ENCODE data around the gene ING2.

Gene ING2

DNA sequence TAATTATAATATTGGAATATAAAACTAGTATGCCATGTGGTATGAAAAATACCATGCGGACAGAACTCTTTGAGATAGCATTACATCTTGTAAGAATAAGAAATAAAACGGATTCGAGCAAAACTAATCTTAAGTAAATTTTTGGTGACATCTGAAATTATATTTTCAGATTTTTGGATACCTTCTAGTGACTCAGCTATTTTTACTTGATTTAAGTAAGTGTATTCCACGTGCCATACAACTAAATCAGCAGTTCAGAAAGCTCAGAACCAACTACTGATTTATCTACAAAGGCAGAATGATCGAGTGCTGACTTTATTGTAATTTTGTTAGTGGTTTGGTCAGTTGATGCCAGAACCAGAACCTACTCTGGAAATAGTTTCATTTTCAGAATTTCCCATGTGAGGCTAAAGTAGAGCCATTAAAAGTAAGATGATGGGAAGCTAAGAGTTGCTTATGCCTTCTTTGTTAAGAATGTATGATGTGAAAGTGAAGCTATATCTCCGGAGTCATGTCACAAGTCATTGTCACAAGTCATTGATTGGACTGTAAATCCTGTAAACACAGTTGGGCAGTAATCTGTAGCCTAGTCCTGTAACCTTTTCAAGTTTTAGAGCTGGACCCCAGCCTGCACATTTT is 4.0 kb downstream of the ING2 start:
- Histone ChIP-seq H3K9me3 (ENCODE audit: control insufficient read depth, insufficient read depth, low read length) (no peaks in the 10 kb centered on the region), H3K4me1 (ENCODE audit: insufficient read depth, low read length) (peaks cover 10% of the 10 kb centered on the region; the same call in 1 of the 2 replicates), H3K9ac (ENCODE audit: low read depth, low read length) (peak overlapping the region; percentile 5; the same call in 1 of the 2 replicates), H3K36me3 (ENCODE audit: insufficient read depth, low read length) (peaks cover 4% of the 10 kb centered on the region; the same call in 1 of the 2 replicates)

- Histone ChIP-seq H3K9ac (ENCODE audit: low read depth, low read length) (no peak overlapping the region), H3K36me3 (ENCODE audit: insufficient read depth, low read length) (peaks cover 4% of the 10 kb centered on the region; the same call in 1 of the 2 replicates), H3K4me1 (ENCODE audit: insufficient read depth, low read length) (peaks cover 13% of the 10 kb centered on the region; the same call in 1 of the 2 replicates), H3K9me3 (ENCODE audit: control insufficient read depth, insufficient read depth, low read length) (no peaks in the 10 kb centered on the region)
Observed at GRCh38 chr4:183515411-183515810, 10.6 kb downstream of the ING2 start.

DNA sequence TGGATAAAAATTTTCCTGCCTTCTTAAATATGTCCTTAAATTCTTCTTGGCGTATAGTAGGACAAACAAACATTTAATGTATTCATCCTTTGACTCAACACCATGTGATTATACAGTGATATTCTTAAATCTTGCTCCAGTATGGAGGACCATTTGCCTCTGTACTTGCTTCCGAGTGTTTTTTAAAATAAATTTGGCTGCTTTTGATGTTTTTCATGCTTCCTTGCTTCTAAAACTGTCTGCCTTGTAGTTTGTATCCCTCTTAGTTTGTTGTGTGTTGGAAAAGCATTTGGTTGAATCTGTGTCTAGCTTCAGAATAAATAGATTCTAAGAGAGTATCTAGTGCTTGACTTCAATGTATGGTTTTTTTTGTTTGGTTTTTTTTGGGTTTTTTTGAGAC is 12.3 kb downstream of the ING2 start:
- Histone ChIP-seq H3K9ac (ENCODE audit: low read depth, low read length) (no peak overlapping the region), H3K4me1 (ENCODE audit: insufficient read depth, low read length) (peaks cover 13% of the 10 kb centered on the region; the same call in 1 of the 2 replicates), H3K36me3 (ENCODE audit: insufficient read depth, low read length) (no peaks in the 10 kb centered on the region), H3K9me3 (ENCODE audit: control insufficient read depth, insufficient read depth, low read length) (no peaks in the 10 kb centered on the region)

- Histone ChIP-seq H3K9me3 (ENCODE audit: control insufficient read depth, insufficient read depth, low read length) (no peaks in the 10 kb centered on the region), H3K36me3 (ENCODE audit: insufficient read depth, low read length) (no peaks in the 10 kb centered on the region), H3K4me1 (ENCODE audit: insufficient read depth, low read length) (peaks cover 16% of the 10 kb centered on the region), H3K9ac (ENCODE audit: low read depth, low read length) (no peak overlapping the region)
Observed at GRCh38 chr4:183517781-183518180, 12.9 kb downstream of the ING2 start.

- Histone ChIP-seq H3K9me3 (ENCODE audit: control insufficient read depth, insufficient read depth, low read length) (no peaks in the 10 kb centered on the region), H3K9ac (ENCODE audit: low read depth, low read length) (no peak overlapping the region), H3K36me3 (ENCODE audit: insufficient read depth, low read length) (no peaks in the 10 kb centered on the region), H3K4me1 (ENCODE audit: insufficient read depth, low read length) (peaks cover 6% of the 10 kb centered on the region)
Observed at GRCh38 chr4:183522821-183523220, 18.0 kb downstream of the ING2 start.

- Histone ChIP-seq H3K9me3 (ENCODE audit: control insufficient read depth, insufficient read depth, low read length) (no peaks in the 10 kb centered on the region; the same call in 1 of the 2 replicates), H3K36me3 (ENCODE audit: insufficient read depth, low read length) (no peaks in the 10 kb centered on the region), H3K4me1 (ENCODE audit: insufficient read depth, low read length) (peaks cover 4% of the 10 kb centered on the region; the same call in 1 of the 2 replicates), H3K9ac (ENCODE audit: low read depth, low read length) (no peak overlapping the region)
Observed at GRCh38 chr4:183527326-183527725, 22.5 kb downstream of the ING2 start.

- no peaks in the 10 kb centered on the region; the same call in 1 of the 2 replicates for H3K9me3 ChIP-seq (ENCODE audit: control insufficient read depth, insufficient read depth, low read length)
- H3K9ac ChIP-seq (ENCODE audit: low read depth, low read length) = no peak overlapping the region
- no peaks in the 10 kb centered on the region for H3K36me3 ChIP-seq (ENCODE audit: insufficient read depth, low read length)
- no peaks in the 10 kb centered on the region for H3K4me1 ChIP-seq (ENCODE audit: insufficient read depth, low read length)
Observed at GRCh38 chr4:183532821-183533220, 28.0 kb downstream of the ING2 start.

- Histone ChIP-seq H3K9ac (ENCODE audit: low read depth, low read length) (no peak overlapping the region; the same call in 1 of the 2 replicates), H3K4me1 (ENCODE audit: insufficient read depth, low read length) (no peaks in the 10 kb centered on the region), H3K9me3 (ENCODE audit: control insufficient read depth, insufficient read depth, low read length) (no peaks in the 10 kb centered on the region), H3K36me3 (ENCODE audit: insufficient read depth, low read length) (no peaks in the 10 kb centered on the region)
Observed at GRCh38 chr4:183533698-183534097, 28.8 kb downstream of the ING2 start.

GRCh38 chr4:183540410-183541009 is 35.7 kb downstream of the ING2 start:
- peaks cover 11% of the 10 kb centered on the region for H3K4me1 ChIP-seq (ENCODE audit: insufficient read depth, low read length)
- no peaks in the 10 kb centered on the region for H3K36me3 ChIP-seq (ENCODE audit: insufficient read depth, low read length)
- H3K9me3 ChIP-seq (ENCODE audit: control insufficient read depth, insufficient read depth, low read length) = peaks cover 6% of the 10 kb centered on the region; the same call in 1 of the 2 replicates
- no peak overlapping the region for H3K9ac ChIP-seq (ENCODE audit: low read depth, low read length)

- Histone ChIP-seq H3K9me3 (ENCODE audit: control insufficient read depth, insufficient read depth, low read length) (peaks cover 6% of the 10 kb centered on the region; the same call in 1 of the 2 replicates), H3K9ac (ENCODE audit: low read depth, low read length) (no peak overlapping the region), H3K4me1 (ENCODE audit: insufficient read depth, low read length) (peaks cover 11% of the 10 kb centered on the region), H3K36me3 (ENCODE audit: insufficient read depth, low read length) (no peaks in the 10 kb centered on the region)
Observed at GRCh38 chr4:183541010-183541751, 36.3 kb downstream of the ING2 start.

GRCh38 chr4:183541752-183542040 is 36.8 kb downstream of the ING2 start:
- Histone ChIP-seq H3K36me3 (ENCODE audit: insufficient read depth, low read length) (no peaks in the 10 kb centered on the region), H3K9me3 (ENCODE audit: control insufficient read depth, insufficient read depth, low read length) (peaks cover 6% of the 10 kb centered on the region; the same call in 1 of the 2 replicates), H3K4me1 (ENCODE audit: insufficient read depth, low read length) (peaks cover 11% of the 10 kb centered on the region)

GRCh38 chr4:183543435-183543834 is 38.6 kb downstream of the ING2 start:
- Histone ChIP-seq H3K9me3 (ENCODE audit: control insufficient read depth, insufficient read depth, low read length) (peaks cover 6% of the 10 kb centered on the region; the same call in 1 of the 2 replicates), H3K9ac (ENCODE audit: low read depth, low read length) (no peak overlapping the region), H3K36me3 (ENCODE audit: insufficient read depth, low read length) (no peaks in the 10 kb centered on the region), H3K4me1 (ENCODE audit: insufficient read depth, low read length) (peaks cover 11% of the 10 kb centered on the region)

More at GRCh38 chr4:183541752-183542040, 36.8 kb downstream of the ING2 start:
- no peak overlapping the region for H3K9ac ChIP-seq (ENCODE audit: low read depth, low read length)

- H3K9me3 ChIP-seq (ENCODE audit: control insufficient read depth, insufficient read depth, low read length) = peaks cover 6% of the 10 kb centered on the region; the same call in 1 of the 2 replicates
- H3K9ac ChIP-seq (ENCODE audit: low read depth, low read length) = no peak overlapping the region
- no peaks in the 10 kb centered on the region for H3K36me3 ChIP-seq (ENCODE audit: insufficient read depth, low read length)
- peaks cover 11% of the 10 kb centered on the region for H3K4me1 ChIP-seq (ENCODE audit: insufficient read depth, low read length)
Observed at GRCh38 chr4:183544109-183544508, 39.3 kb downstream of the ING2 start.

DNA sequence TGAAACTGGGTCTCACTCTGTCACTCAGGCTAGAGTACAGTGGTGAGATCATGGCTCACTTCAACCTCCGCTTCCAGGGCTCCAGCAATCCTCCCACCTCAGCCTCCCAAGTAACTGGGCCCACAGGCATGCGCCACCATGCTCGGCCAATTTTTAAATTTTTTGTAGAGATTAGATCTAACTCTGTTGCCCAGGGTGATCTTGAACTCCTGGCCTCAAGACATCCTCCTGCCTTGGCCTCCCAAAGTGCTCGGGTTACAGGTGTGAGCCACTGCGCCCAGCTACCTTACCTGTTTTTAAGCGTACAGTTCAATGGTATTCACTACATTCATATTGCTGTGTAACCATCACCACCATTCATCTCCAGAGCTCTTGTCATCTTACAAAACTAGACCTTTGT is 41.5 kb downstream of the ING2 start:
- Histone ChIP-seq H3K4me1 (ENCODE audit: insufficient read depth, low read length) (peaks cover 2% of the 10 kb centered on the region; the same call in 1 of the 2 replicates), H3K9me3 (ENCODE audit: control insufficient read depth, insufficient read depth, low read length) (peaks cover 6% of the 10 kb centered on the region; the same call in 1 of the 2 replicates), H3K9ac (ENCODE audit: low read depth, low read length) (no peak overlapping the region), H3K36me3 (ENCODE audit: insufficient read depth, low read length) (no peaks in the 10 kb centered on the region)
